H1 (cell line): Measurements from ENCODE around the gene POLG. TPM values are rescaled to one million over a fixed set of nuclear protein-coding genes. Genes with fewer than 3 reads are reported as not detected.

ENCODE experiments used
- CTCF ChIA-PET: fragments of 300-600 bp; sonication (Branson Sonifier 250); formaldehyde crosslinking; loops from one replicate; lab custom pipeline; 2021; ENCODE audit not compliant: partially characterized antibody; lab: Charles Lee
- POLR2A ChIA-PET: fragments of 300-600 bp; sonication (Branson Sonifier 250); formaldehyde crosslinking; loops from one replicate; lab custom pipeline; 2021; ENCODE audit warnings: inconsistent platforms; ENCODE audit not compliant: partially characterized antibody; lab: Charles Lee
- DNase-seq, 2 experiments: peaks; one replicate each; pipeline versions ENCODE4 v3.0.0 to v3.0.0-alpha.2; 2010 to 2022; ENCODE audit warnings: low spot score in 2 of 2, low read depth in 1 of 2, mixed read lengths in 1 of 2
- FAIRE-seq: peaks from 2 replicates; lab custom pipeline; 2011; peaks lifted over from hg19 to GRCh38; lab: Jason Lieb, UNC
- H2AFZ ChIP-seq: 2 replicates; pipeline ENCODE4 v1.8.1; 2012; ENCODE audit warnings: low read length, inconsistent platforms
- H2AK5ac ChIP-seq: 2 replicates; pipeline ENCODE4 v1.6.1; 2013; ENCODE audit warnings: low read depth, low read length
- H2BK120ac ChIP-seq: replicated peaks from 2 replicates; pipeline ENCODE3; 2013; ENCODE audit warnings: low read depth, low read length, inconsistent platforms
- H2BK12ac ChIP-seq: 2 replicates; pipeline ENCODE4 v1.6.1; 2013; ENCODE audit warnings: low read depth, low read length
- H2BK15ac ChIP-seq: 2 replicates; pipeline ENCODE4 v1.6.1; 2013; ENCODE audit warnings: low read length
- H2BK20ac ChIP-seq: 2 replicates; pipeline ENCODE4 v1.6.1; 2013; ENCODE audit warnings: low read length
- H2BK5ac ChIP-seq: 2 replicates; pipeline ENCODE4 v1.6.1; 2013; ENCODE audit warnings: low read depth, low read length
- H3K14ac ChIP-seq: 2 replicates; pipeline ENCODE4 v1.6.1; 2013; ENCODE audit warnings: inconsistent platforms; ENCODE audit not compliant: insufficient read length
- H3K18ac ChIP-seq: 2 replicates; pipeline ENCODE4 v1.6.1; 2013; ENCODE audit warnings: low read length; ENCODE audit errors: extremely low read depth
- H3K23ac ChIP-seq: 2 replicates; pipeline ENCODE4 v1.6.1; 2013; ENCODE audit warnings: inconsistent platforms; ENCODE audit not compliant: insufficient read length
- H3K23me2 ChIP-seq: 2 replicates; pipeline ENCODE4 v1.6.1; 2013; ENCODE audit warnings: low read depth, low read length
- H3K27ac ChIP-seq: 2 replicates; pipeline ENCODE4 v1.6.1; 2011; ENCODE audit warnings: low read depth, low read length, inconsistent platforms
- H3K27me3 ChIP-seq, 4 experiments: replicated peaks in 1 of 4; 1 replicate in 1 of 4; 2 replicates in 3 of 4; pipeline versions ENCODE4 v1.6.1 to v1.8.1; 2011 to 2013; ENCODE audit warnings: low read length in 3 of 4, mild to moderate bottlenecking in 3 of 4, inconsistent platforms in 2 of 4, mixed read lengths in 2 of 4, moderate library complexity in 1 of 4; ENCODE audit not compliant: control insufficient read depth in 3 of 4, insufficient read depth in 3 of 4; ENCODE audit errors: extremely low read depth in 1 of 4
- H3K36me3 ChIP-seq, 4 experiments: 2 replicates each; pipeline versions ENCODE4 v1.6.1 to v1.8.1; 2011 to 2013; ENCODE audit warnings: mild to moderate bottlenecking in 4 of 4, low read length in 3 of 4, moderate library complexity in 2 of 4, control low read depth in 1 of 4, inconsistent platforms in 1 of 4; ENCODE audit not compliant: insufficient read depth in 4 of 4, control insufficient read depth in 2 of 4
- H3K4ac ChIP-seq: replicated peaks from 2 replicates; pipeline ENCODE3; 2013; ENCODE audit warnings: low read length, low read depth, mixed read lengths, inconsistent platforms; ENCODE audit not compliant: insufficient read length
- H3K4me1 ChIP-seq, 4 experiments: replicated peaks in 1 of 4; 1 replicate in 1 of 4; 2 replicates in 3 of 4; pipeline versions ENCODE4 v1.6.1 to v1.8.1; 2011 to 2013; ENCODE audit warnings: low read length in 3 of 4, inconsistent platforms in 2 of 4, mixed read lengths in 1 of 4; ENCODE audit not compliant: insufficient read depth in 4 of 4, control insufficient read depth in 3 of 4
- H3K4me2 ChIP-seq, 2 experiments: 2 replicates each; pipeline versions ENCODE4 v1.6.1 to v1.8.1; 2011 to 2013; ENCODE audit warnings: low read depth in 2 of 2, low read length in 2 of 2, control low read depth in 1 of 2, inconsistent platforms in 1 of 2, mild to moderate bottlenecking in 1 of 2; ENCODE audit not compliant: insufficient read depth in 1 of 2
- H3K4me3 ChIP-seq, 4 experiments: fragments of 200-600, 300-600 bp in 1 of 4; sonication (generic), shearing (Covaris generic), sonication (Bioruptor Twin) in 1 of 4; 2 replicates each; pipeline versions ENCODE4 v1.5.1 to v1.8.1; 2011 to 2016; ENCODE audit warnings: low read length in 4 of 4, low read depth in 3 of 4, control low read depth in 2 of 4, inconsistent platforms in 2 of 4, mild to moderate bottlenecking in 2 of 4, mixed read lengths in 1 of 4, moderate library complexity in 1 of 4; ENCODE audit not compliant: insufficient read depth in 2 of 4; ENCODE audit errors: extremely low read depth in 1 of 4
- H3K56ac ChIP-seq: replicated peaks from 2 replicates; pipeline ENCODE3; 2013; ENCODE audit warnings: low read depth, mild to moderate bottlenecking, mixed read lengths, low read length, inconsistent platforms; ENCODE audit not compliant: insufficient read length
- H3K79me1 ChIP-seq: 2 replicates; pipeline ENCODE4 v1.6.1; 2013; ENCODE audit warnings: low read depth, low read length, control low read depth
- H3K79me2 ChIP-seq, 2 experiments: 2 replicates each; pipeline versions ENCODE4 v1.6.1 to v1.8.1; 2012 to 2013; ENCODE audit warnings: low read length in 2 of 2, mild to moderate bottlenecking in 2 of 2, inconsistent platforms in 1 of 2; ENCODE audit not compliant: insufficient read depth in 2 of 2, control insufficient read depth in 1 of 2
- H3K9ac ChIP-seq, 4 experiments: replicated peaks in 1 of 4; 1 replicate in 1 of 4; 2 replicates in 3 of 4; pipeline versions ENCODE4 v1.6.1 to v1.8.1; 2011 to 2013; ENCODE audit warnings: low read depth in 3 of 4, low read length in 3 of 4, control low read depth in 2 of 4, mild to moderate bottlenecking in 2 of 4, moderate library complexity in 2 of 4, inconsistent platforms in 1 of 4; ENCODE audit errors: extremely low read depth in 1 of 4
- H3K9me3 ChIP-seq, 2 experiments: 2 replicates each; pipeline versions ENCODE4 v1.6.1 to v1.8.1; 2012 to 2013; ENCODE audit warnings: mild to moderate bottlenecking in 2 of 2, moderate library complexity in 2 of 2, control low read depth in 1 of 2, inconsistent platforms in 1 of 2, low read depth in 1 of 2, low read length in 1 of 2, mixed read lengths in 1 of 2; ENCODE audit not compliant: insufficient read depth in 2 of 2
- H4K20me1 ChIP-seq, 2 experiments: replicated peaks in 1 of 2; 2 replicates each; pipeline versions ENCODE3 to v1.8.1; 2011 to 2013; ENCODE audit warnings: inconsistent platforms in 2 of 2, low read length in 2 of 2, mild to moderate bottlenecking in 1 of 2; ENCODE audit not compliant: insufficient read depth in 2 of 2, control insufficient read depth in 1 of 2
- H4K5ac ChIP-seq: 2 replicates; pipeline ENCODE4 v1.6.1; 2013; ENCODE audit warnings: low read length, low read depth, mixed read lengths, inconsistent platforms; ENCODE audit not compliant: insufficient read length
- H4K8ac ChIP-seq: 2 replicates; pipeline ENCODE4 v1.8.0; 2013; ENCODE audit warnings: mild to moderate bottlenecking, moderate library complexity, low read length, inconsistent platforms; ENCODE audit not compliant: insufficient read depth; ENCODE audit errors: extremely low read depth
- H4K91ac ChIP-seq: replicated peaks from 2 replicates; pipeline ENCODE3; 2013; ENCODE audit warnings: low read length, mixed read lengths, inconsistent platforms; ENCODE audit not compliant: insufficient read length
- EP300 ChIP-seq, 2 experiments: IDR thresholded peaks; 1 replicate in 1 of 2; 2 replicates in 1 of 2; pipeline ENCODE4 v1.6.1; 2011 to 2012; ENCODE audit warnings: low read depth in 2 of 2, low read length in 2 of 2, mild to moderate bottlenecking in 2 of 2, borderline replicate concordance in 1 of 2, inconsistent platforms in 1 of 2, moderate library complexity in 1 of 2
- EZH2 ChIP-seq: fragments of 200-600 bp; sonication (generic); IDR thresholded peaks from 2 replicates; pipeline ENCODE4 v1.7.1; 2012; ENCODE audit warnings: low read depth, mild to moderate bottlenecking, moderate library complexity, low read length, inconsistent platforms; ENCODE audit not compliant: severe bottlenecking
- HDAC2 ChIP-seq, 2 experiments: fragments of 300-600 bp in 1 of 2; sonication (generic) in 1 of 2; IDR thresholded peaks; 2 replicates each; pipeline ENCODE4 v1.6.1; 2011 to 2012; ENCODE audit warnings: low read depth in 2 of 2, low read length in 2 of 2, mild to moderate bottlenecking in 2 of 2, moderate library complexity in 2 of 2, borderline replicate concordance in 1 of 2, inconsistent platforms in 1 of 2
- NANOG ChIP-seq: IDR thresholded peaks from 2 replicates; pipeline ENCODE4 v1.6.1; 2011; ENCODE audit warnings: low read length, low read depth, mild to moderate bottlenecking, inconsistent platforms; ENCODE audit not compliant: insufficient read depth, poor library complexity, severe bottlenecking
- RNF2 ChIP-seq: fragments of 200-900, 300-1000 bp; sonication (generic); IDR thresholded peaks from 2 replicates; pipeline ENCODE4 v1.7.1; 2016; ENCODE audit warnings: borderline replicate concordance, low read depth, mild to moderate bottlenecking, antibody characterized with exemption, low read length; ENCODE audit not compliant: poor library complexity, severe bottlenecking; ENCODE audit errors: missing control alignments
- SP4 ChIP-seq: IDR thresholded peaks from 2 replicates; pipeline ENCODE4 v1.6.1; 2012; ENCODE audit warnings: low read length, inconsistent platforms
- TBP ChIP-seq: IDR thresholded peaks from 2 replicates; pipeline ENCODE4 v1.6.1; 2011; ENCODE audit warnings: low read depth, low read length, improper control_type of control experiment
- TEAD4 ChIP-seq: IDR thresholded peaks from 2 replicates; pipeline ENCODE4 v1.6.1; 2012; ENCODE audit warnings: low read depth, low read length, inconsistent platforms, mixed read lengths
- WGBS, 2 experiments: shearing (Covaris generic) in 1 of 2; methylation state at CpG; one replicate each; pipeline versions ENCODE4 v1.1.6 to v1.1.7; 2013 to 2015; ENCODE audit warnings: low lambda C conversion rate in 2 of 2, mixed read lengths in 2 of 2, inconsistent platforms in 1 of 2, low coverage in 1 of 2, missing lambda C conversion rate in 1 of 2; ENCODE audit not compliant: insufficient replicate concordance in 2 of 2, insufficient coverage in 1 of 2, insufficient read length in 1 of 2; ENCODE audit errors: extremely low coverage in 1 of 2, missing lambda C conversion rate in 1 of 2; 5-methylcytosine and 5-hydroxymethylcytosine counted together
- polyA plus RNA-seq, 7 experiments: library from polyadenylated mRNA; depleted of rRNA in 3 of 7; stranded (reverse) in 5 of 7; unstranded in 2 of 7; fragments of >200 nt in 5 of 7; fragments of 200-250 nt in 2 of 7; gene quantifications; 1 replicate in 5 of 7; 2 replicates in 1 of 7; 4 replicates in 1 of 7; pipeline versions ENCODE4 v1.2.1 to v1.2.3, GENCODE V29; 2011 to 2013; ENCODE audit warnings: missing spikeins in 2 of 7, mixed read lengths in 2 of 7
- total RNA-seq: library from RNA; stranded (reverse); fragmentation: NEBNext Ultra II Directional; extraction: Animal tissue kit (Norgen Biotek cat#: 25700); gene quantifications from 2 replicates; pipeline ENCODE4 v1.2.1, GENCODE V29; 2021
- TF ChIP-seq, protein P1 (sequence below): IDR thresholded peaks from 2 replicates; pipeline ENCODE4 v1.6.1; 2012; ENCODE audit warnings: inconsistent platforms

The POLG gene
- total and polyA plus RNA-seq, 2 of the 8 experiments (the other 6 are each of a cell fraction or from before 2014, with no cell fraction given), result 14.8 to 52.3 TPM

DNA sequence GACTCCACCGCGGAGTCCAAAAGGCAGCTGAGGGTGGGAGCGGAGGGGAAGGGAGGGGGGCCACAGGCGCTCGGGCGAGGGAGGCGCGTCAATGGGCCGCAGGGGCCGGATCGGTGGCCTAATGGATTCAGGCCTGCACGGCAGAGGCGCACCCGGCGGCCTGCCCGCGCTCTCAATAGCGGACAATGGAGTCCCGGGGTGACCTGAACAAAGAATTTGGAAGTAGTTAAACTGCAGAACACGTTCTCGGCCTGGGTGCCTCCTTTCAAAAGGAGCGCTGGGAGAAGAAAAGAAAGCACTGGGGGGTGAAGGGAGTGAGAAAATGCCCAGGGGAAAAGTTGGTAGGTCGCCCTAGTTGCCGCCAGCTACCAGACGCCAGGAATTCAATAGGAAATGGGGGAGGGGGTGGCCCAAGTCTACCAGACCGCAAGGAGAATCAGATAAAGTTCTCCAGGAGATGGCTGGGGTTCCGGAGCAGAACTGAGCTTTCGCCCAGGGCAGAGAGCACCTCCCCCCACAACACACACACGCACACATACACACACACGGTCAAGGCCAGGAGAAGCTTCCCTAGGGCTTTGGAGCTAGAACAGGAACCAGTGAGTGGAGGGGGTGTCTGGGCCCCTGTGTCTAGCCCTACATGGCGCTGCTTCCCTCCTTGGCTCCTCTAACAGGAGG is 25.8 kb upstream of the POLG start:
- no peak for FAIRE-seq
- TF ChIP-seq, protein P1, sequence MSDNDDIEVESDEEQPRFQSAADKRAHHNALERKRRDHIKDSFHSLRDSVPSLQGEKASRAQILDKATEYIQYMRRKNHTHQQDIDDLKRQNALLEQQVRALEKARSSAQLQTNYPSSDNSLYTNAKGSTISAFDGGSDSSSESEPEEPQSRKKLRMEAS, result peak; percentile 28; the same call in 1 of the 2 replicates
- TF ChIP-seq SP4, result 0 out of 2 replicates have a peak, but pooled peaks have one; percentile 43
- 0 out of 2 replicates have a peak, but pooled peaks have one; percentile 5 for TF ChIP-seq TEAD4
- TF ChIP-seq NANOG, result peak; percentile 84
- peak; percentile 10 for TF ChIP-seq EZH2
- TF ChIP-seq TBP, result no peak
- no peak for TF ChIP-seq EP300 (IDR thresholded peaks at IDR 0.05; ENCODE audit: borderline replicate concordance in 1 of 2, low read depth in 2 of 2, low read length in 2 of 2)
- peak; percentile 31 for TF ChIP-seq RNF2
- 0 out of 4 replicates have a peak, but pooled peaks of 1 of the 2 experiments have one; percentile 29 for TF ChIP-seq HDAC2 (IDR thresholded peaks at IDR 0.05; ENCODE audit: borderline replicate concordance in 1 of 2, low read depth in 2 of 2, low read length in 2 of 2)

More for the DNA sequence above, 25.8 kb upstream of the POLG start:
- Histone ChIP-seq H4K5ac (no peak overlapping the region), H3K27ac (no peak overlapping the region), H2BK15ac (peak overlapping the region; percentile 65; the same call in 1 of the 2 replicates), H3K4me2 (peak overlapping the region; percentile 0 to 52; a peak in 3 of 4 replicates), H3K4me3 (peak overlapping the region in 1 of 4 experiments; percentile 58; a peak in 2 of 8 replicates), H3K14ac (no peak overlapping the region), H3K4ac (no peak overlapping the region), H4K20me1 (peaks cover 20 to 38% of the 10 kb centered on the region in 2 experiments), H3K18ac (no peak overlapping the region; the same call in 1 of the 2 replicates), H2BK20ac (no peak overlapping the region), H3K23ac (no peak overlapping the region), H2BK12ac (0 out of 2 replicates have a peak overlapping the region, but pooled peaks have one; percentile 9), H2AK5ac (no peak overlapping the region), H4K91ac (no peak overlapping the region), H2BK120ac (no peak overlapping the region), H3K9ac (no peak overlapping the region), H2BK5ac (no peak overlapping the region), H3K56ac (no peak overlapping the region), H3K9me3 (no peaks in the 10 kb centered on the region), H3K4me1 (peaks cover 0 to 27% (median 13%) of the 10 kb centered on the region in 4 experiments; a peak in 5 of 7 replicates), H3K79me1 (no peaks in the 10 kb centered on the region), H3K27me3 (peaks cover 79 to 90% (median 85%) of the 10 kb centered on the region in 4 experiments), H3K23me2 (peaks cover 1% of the 10 kb centered on the region; the same call in 1 of the 2 replicates), H3K36me3 (peaks cover 0 to 7% (median 0%) of the 10 kb centered on the region in 4 experiments; a peak in 1 of 8 replicates), H3K79me2 (no peaks in the 10 kb centered on the region), H2AFZ (no peak overlapping the region), H4K8ac (no peak overlapping the region; the same call in 1 of the 2 replicates)
- ChIA-PET POLR2A (interaction anchor here (0.6 to 1.7 kb wide), 8 partner anchors 8 to 73 kb away, joined by 3 to 7 read pairs (median 3); no protein-coding TSS in a partner anchor), CTCF (interaction anchor here (0.8 to 18.6 kb wide), 20 partner anchors 8 to 281 kb away, joined by 3 to 412 read pairs (median 37); partner anchors contain the start of genes POLG and RHCG)
- DNase-seq, result peak in 1 of 2 experiments; percentile 78
- WGBS, 2 experiments, result 4% methylated on average over 19 of the region's 31 CpGs; no CpG with 5 or more reads in 1 of the 2 experiments
